Measurements from ENCODE around the gene PARD6A. TPM values are rescaled to one million over a fixed set of nuclear protein-coding genes. Genes with fewer than 3 reads are reported as not detected.
"Not testable (repeated sequence)": the region's sequence is repeated elsewhere in the genome, so short reads cannot be mapped to it uniquely, and the experiment has no call there.

PARD6A gene
- total and polyA plus RNA-seq, 9 donors, result 0.53 to 12.9 (median 4.7) TPM

DNA sequence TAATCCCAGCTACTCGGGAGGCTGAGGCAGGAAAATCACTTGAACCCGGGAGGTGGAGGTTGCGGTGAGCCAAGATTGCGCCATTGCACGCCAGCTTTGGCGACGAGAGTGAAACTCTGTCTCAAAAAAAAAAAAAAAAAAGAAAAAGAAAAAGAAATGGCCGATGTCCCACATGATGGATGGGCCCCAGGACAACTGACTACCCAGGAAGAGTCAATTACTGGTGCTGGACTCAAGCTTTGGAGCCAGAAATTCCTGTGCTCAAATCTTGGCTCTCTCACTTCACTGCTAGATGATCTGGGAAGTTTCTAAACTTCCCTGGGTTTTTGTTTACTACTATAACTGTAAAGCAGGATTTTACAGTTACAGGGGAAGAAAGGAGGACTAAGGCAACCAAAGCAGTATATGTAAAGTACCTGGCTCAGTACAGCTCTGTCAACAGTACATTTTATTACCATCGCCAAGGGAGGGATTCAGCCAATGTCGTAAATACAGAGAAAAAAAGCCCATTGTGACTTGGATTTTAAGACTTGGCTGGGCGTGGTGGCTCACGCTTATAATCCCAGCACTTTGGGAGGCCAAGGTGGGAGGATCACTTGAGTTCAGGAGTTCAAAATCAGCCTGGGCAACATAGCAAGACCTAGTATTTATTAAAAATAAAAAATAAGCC lies 17.7 kb downstream of the PARD6A start:
- no peak for TF ChIP-seq EP300 (IDR thresholded peaks at IDR 0.05)
- H3K36me3 ChIP-seq, result no peaks in the 10 kb centered on the region
- no peaks in the 10 kb centered on the region for H3K27me3 ChIP-seq
- H3K9me3 ChIP-seq, result no peaks in the 10 kb centered on the region
- H3K27ac ChIP-seq, result no peak overlapping the region
- intact Hi-C loops (cut with DNase I), result loop anchor here in 2 of 4 donors (5.0 to 10.0 kb wide), 3 partner anchors 126 to 346 kb away; partner anchors contain the start of genes CTRL (in 1 of the 2), DDX28 (in 1 of the 2), DUS2 (in 1 of the 2) and RANBP10 (in 1 of the 2)
- DNase-seq, result no peak
- H3K4me3 ChIP-seq, result no peak overlapping the region
- WGBS, 3 donors, result 89 to 94% (median 91%) methylated on average over 12 of the region's 12 CpGs
- H3K4me1 ChIP-seq (ENCODE audit: insufficient read depth), result peaks cover 4% of the 10 kb centered on the region

DNA sequence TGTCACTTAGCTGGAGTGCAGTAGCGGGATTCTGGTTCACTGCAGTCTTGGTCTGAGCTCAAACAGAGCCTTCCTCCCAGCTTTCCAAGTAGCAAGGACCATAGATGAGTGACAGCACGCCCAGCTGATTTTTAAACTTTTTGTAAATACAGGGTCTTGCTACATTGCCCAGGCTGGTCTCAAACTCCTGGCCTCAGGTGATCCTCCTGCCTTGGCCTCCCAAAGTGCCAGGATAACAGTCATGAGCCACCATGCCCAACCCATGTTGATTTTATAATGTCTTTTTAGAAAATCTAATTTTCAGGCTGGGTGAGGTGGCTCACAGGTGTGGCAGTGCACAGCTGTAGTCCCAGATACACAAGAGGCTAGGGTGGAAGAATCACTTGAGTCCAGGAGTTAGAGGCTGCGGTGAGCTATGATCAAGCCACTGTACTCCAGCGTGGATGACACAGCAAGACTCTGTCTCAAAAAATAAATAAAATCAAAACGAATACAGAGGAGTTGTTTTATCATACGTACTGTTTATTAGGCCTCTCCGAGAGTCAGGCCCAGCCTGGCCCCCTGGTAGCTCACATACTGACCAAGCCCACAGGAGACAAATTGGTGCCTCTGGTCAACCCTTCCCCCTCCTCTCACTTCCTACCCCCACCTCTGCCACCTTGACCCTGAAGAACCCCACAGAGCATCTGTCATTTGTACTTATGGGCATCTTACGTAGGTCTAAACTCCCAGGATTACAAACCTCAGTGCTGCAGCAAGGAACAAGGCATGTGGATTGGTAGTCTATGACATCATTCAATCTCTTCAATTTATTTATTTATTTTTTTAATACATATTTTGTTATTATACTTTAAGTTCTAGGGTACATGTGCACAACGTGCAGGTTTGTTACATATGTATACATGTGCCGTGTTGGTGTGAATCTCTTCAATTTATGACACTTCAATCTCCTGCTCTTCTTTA lies 19.5 kb downstream of the PARD6A start:
- 85 to 90% (median 90%) methylated on average over 10 of the region's 10 CpGs for WGBS, 3 donors
- no peaks in the 10 kb centered on the region for H3K36me3 ChIP-seq
- TF ChIP-seq EP300 (IDR thresholded peaks at IDR 0.05) (no peak), POLR2A (IDR thresholded peaks at IDR 0.05) (no peak)
- TF ChIP-seq, protein P1, sequence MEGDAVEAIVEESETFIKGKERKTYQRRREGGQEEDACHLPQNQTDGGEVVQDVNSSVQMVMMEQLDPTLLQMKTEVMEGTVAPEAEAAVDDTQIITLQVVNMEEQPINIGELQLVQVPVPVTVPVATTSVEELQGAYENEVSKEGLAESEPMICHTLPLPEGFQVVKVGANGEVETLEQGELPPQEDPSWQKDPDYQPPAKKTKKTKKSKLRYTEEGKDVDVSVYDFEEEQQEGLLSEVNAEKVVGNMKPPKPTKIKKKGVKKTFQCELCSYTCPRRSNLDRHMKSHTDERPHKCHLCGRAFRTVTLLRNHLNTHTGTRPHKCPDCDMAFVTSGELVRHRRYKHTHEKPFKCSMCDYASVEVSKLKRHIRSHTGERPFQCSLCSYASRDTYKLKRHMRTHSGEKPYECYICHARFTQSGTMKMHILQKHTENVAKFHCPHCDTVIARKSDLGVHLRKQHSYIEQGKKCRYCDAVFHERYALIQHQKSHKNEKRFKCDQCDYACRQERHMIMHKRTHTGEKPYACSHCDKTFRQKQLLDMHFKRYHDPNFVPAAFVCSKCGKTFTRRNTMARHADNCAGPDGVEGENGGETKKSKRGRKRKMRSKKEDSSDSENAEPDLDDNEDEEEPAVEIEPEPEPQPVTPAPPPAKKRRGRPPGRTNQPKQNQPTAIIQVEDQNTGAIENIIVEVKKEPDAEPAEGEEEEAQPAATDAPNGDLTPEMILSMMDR (IDR thresholded peaks at IDR 0.05), result no peak

DNA sequence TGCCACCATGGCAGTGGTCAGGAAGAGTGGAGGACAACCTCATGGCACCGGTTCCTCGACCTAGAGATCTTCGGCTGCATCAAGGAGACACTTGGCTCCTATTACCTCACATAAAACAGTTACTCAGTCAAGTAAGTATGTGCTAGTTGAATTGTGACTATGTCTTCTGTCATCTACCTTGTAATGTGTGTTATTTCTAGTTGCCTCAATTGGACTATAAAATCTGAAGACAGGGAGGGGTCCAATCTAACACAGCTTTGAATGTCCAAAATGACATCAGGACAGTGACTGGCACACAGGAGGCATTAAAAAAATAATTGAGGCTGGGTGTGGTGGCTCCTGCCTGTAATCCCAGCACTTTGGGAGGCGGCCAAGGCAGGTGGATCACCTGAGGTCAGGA lies 23.0 kb downstream of the PARD6A start:
- TF ChIP-seq POLR2A (IDR thresholded peaks at IDR 0.05) (no peak), EP300 (IDR thresholded peaks at IDR 0.05) (no peak)
- TF ChIP-seq, protein P1 (IDR thresholded peaks at IDR 0.05), result no peak

More for the DNA sequence above, 19.5 kb downstream of the PARD6A start:
- Histone ChIP-seq H3K4me1 (ENCODE audit: insufficient read depth) (no peaks in the 10 kb centered on the region), H3K4me3 (no peak overlapping the region), H3K27ac (no peak overlapping the region), H3K27me3 (no peaks in the 10 kb centered on the region), H3K9me3 (no peaks in the 10 kb centered on the region)
- intact Hi-C loops (cut with DNase I), result loop anchor here in 2 of 4 donors (5.0 to 10.0 kb wide), 3 partner anchors 125 to 345 kb away; partner anchors contain the start of genes CTRL (in 1 of the 2), DDX28 (in 1 of the 2), DUS2 (in 1 of the 2) and RANBP10 (in 1 of the 2)
- DNase-seq, result no peak

DNA sequence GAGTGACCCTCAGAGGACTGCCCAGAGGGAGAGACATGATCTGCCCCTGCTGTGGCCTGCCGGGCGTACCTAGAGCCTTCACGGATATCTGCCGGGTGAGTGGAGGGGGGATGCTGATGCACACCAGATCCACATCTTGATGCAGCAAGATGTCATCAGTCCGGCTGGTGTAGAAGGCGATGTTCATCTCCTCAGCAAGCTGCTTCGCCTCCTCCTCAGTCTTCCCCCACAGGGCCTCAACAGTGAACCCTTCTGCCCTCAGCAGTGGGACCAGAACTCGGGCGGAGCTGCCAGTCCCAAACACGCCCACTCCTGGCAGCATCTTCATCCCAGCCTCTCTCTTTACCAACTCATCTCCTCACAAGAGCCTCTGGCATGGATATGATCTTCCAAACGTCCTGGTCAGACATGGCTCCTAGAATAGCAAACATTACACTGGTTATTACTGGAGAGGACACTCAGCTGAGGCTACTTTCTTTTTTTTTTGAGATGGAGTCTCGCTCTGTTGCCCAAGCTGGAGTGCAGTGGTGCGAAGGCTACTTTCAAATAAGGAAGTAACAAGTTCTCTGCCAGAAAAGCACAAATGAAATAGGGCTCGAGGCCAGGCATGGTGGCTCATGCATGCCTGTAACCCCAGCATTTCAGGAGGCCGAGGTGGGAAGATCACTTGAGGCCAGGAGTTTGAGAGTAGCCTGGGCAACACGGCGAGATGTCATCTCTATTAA lies 24.8 kb downstream of the PARD6A start:
- intact Hi-C loops (cut with DNase I), result no loop called here
- H3K9me3 ChIP-seq, result no peaks in the 10 kb centered on the region
- WGBS, 3 donors, result 86 to 91% (median 88%) methylated on average over 17 of the region's 17 CpGs
- no peak overlapping the region for H3K4me3 ChIP-seq
- H3K36me3 ChIP-seq, result no peaks in the 10 kb centered on the region
- no peaks in the 10 kb centered on the region for H3K27me3 ChIP-seq
- TF ChIP-seq POLR2A (IDR thresholded peaks at IDR 0.05), result no peak
- no peak for TF ChIP-seq EP300 (IDR thresholded peaks at IDR 0.05)
- TF ChIP-seq, protein P1 (IDR thresholded peaks at IDR 0.05), result no peak
- DNase-seq, result no peak
- no peak overlapping the region for H3K27ac ChIP-seq
- H3K4me1 ChIP-seq (ENCODE audit: insufficient read depth), result no peaks in the 10 kb centered on the region

More for the DNA sequence above, 23.0 kb downstream of the PARD6A start:
- DNase-seq, result no peak
- Histone ChIP-seq H3K27me3 (no peaks in the 10 kb centered on the region), H3K27ac (no peak overlapping the region), H3K36me3 (no peaks in the 10 kb centered on the region), H3K4me3 (no peak overlapping the region), H3K4me1 (ENCODE audit: insufficient read depth) (no peaks in the 10 kb centered on the region), H3K9me3 (no peaks in the 10 kb centered on the region)
- intact Hi-C loops (cut with DNase I), result no loop called here
- 92 to 97% (median 94%) methylated on average over 4 of the region's 4 CpGs for WGBS, 3 donors

DNA sequence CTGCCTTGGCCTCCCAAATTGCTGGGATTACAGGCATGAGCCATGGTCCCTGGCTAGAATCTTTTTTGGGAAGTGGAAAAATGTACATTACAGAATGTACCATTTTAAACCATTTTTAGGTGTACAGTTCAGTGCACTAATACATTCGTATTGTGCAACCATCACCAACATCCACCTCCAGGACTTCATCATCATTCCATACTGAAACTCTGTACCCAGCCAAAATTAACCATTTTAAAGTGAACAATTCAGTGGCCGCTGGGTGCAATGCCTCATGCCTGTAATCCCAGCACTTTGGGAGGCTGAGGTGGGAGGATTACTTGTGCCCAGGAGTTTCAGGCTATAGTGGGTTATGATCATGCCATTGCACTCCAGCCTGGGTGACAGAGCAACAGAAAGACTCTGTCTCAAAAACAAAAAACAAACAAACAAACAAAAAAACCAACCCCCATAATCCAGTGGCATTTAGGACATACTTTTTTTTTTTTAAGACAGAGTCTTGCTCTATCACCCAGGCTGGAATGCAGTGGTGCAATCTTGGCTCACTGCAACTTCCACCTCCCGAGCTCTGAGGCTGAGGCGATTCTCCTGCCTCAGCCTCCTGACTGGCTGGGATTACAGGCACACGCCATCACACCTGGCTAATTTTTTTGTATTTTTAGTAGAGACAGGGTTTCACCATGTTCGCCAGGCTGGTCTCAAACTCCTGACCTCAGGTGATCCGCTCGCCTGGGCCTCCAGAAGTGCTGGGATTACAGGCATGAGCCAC lies 32.9 kb downstream of the PARD6A start:
- H3K36me3 ChIP-seq; H3K4me1 ChIP-seq (ENCODE audit: insufficient read depth); intact Hi-C loops (cut with DNase I); H3K4me3 ChIP-seq; DNase-seq; H3K27ac ChIP-seq; H3K27me3 ChIP-seq; H3K9me3 ChIP-seq: not testable (repeated sequence)
- 86 to 91% (median 90%) methylated on average over 8 of the region's 8 CpGs for WGBS, 3 donors

Measured in ovary (tissue), 9 donors.